GM21381 (cell line): Measurements from ENCODE around the gene GPS2.
"Not testable (repeated sequence)": the region's sequence is repeated elsewhere in the genome, so short reads cannot be mapped to it uniquely, and the experiment has no call there.

ENCODE experiments used
- ATAC-seq: cut with Tn5 transposase; IDR thresholded peaks from one replicate; pipeline ENCODE4 v1.9.1; 2021; ENCODE audit warnings: mild to moderate bottlenecking, moderate library complexity; ENCODE audit not compliant: unreplicated experiment

Gene GPS2

GRCh38 chr17:7340179-7340578, 25.0 kb upstream of the GPS2 start:
- no peak for ATAC-seq

- not testable (repeated sequence) for ATAC-seq
Observed at GRCh38 chr17:7337600-7337999, 22.4 kb upstream of the GPS2 start.

GRCh38 chr17:7336240-7337175, 21.3 kb upstream of the GPS2 start, which contains the start of gene ACAP1:
Gene ACAP1 (plus strand): TSS chr17:7336529. CDS start chr17:7336735, 206 bp downstream.
- ATAC-seq = peak; percentile 67

- not testable (repeated sequence) for ATAC-seq
Observed at GRCh38 chr17:7335765-7336164, 20.6 kb upstream of the GPS2 start.

- no peak for ATAC-seq
Observed at GRCh38 chr17:7334938-7335538, 19.9 kb upstream of the GPS2 start.

GRCh38 chr17:7332600-7333069, 17.5 kb upstream of the GPS2 start:
- not testable (repeated sequence) for ATAC-seq

- ATAC-seq = no peak
Observed at GRCh38 chr17:7332111-7332510, 17.0 kb upstream of the GPS2 start.

GRCh38 chr17:7330638-7331015, 15.5 kb upstream of the GPS2 start:
- ATAC-seq = no peak

GRCh38 chr17:7329997-7330637, 15.0 kb upstream of the GPS2 start:
- ATAC-seq = peak; percentile 36

GRCh38 chr17:7329374-7329996, 14.3 kb upstream of the GPS2 start:
- ATAC-seq = peak; percentile 56

GRCh38 chr17:7328840-7329373, 13.7 kb upstream of the GPS2 start, which contains the start of gene NEURL4:
Gene NEURL4 (minus strand): TSS chr17:7329335. CDS start chr17:7329312, 23 bp downstream.
- ATAC-seq = peak; percentile 3

GRCh38 chr17:7328009-7328408, 12.8 kb upstream of the GPS2 start:
- ATAC-seq = no peak

GRCh38 chr17:7327501-7327900, 12.3 kb upstream of the GPS2 start:
- no peak for ATAC-seq

GRCh38 chr17:7327056-7327455, 11.9 kb upstream of the GPS2 start:
- ATAC-seq = no peak

GRCh38 chr17:7326186-7326585, 11.0 kb upstream of the GPS2 start:
- no peak for ATAC-seq

GRCh38 chr17:7325031-7325528, 9.9 kb upstream of the GPS2 start:
- ATAC-seq = no peak

- no peak for ATAC-seq
Observed at GRCh38 chr17:7324438-7324779, 9.2 kb upstream of the GPS2 start.

- ATAC-seq = no peak
Observed at GRCh38 chr17:7323731-7324437, 8.7 kb upstream of the GPS2 start.

GRCh38 chr17:7322520-7323194, 7.5 kb upstream of the GPS2 start:
- no peak for ATAC-seq
